ENCODE measurements around the gene PPP1R12C.

The PPP1R12C gene

DNA sequence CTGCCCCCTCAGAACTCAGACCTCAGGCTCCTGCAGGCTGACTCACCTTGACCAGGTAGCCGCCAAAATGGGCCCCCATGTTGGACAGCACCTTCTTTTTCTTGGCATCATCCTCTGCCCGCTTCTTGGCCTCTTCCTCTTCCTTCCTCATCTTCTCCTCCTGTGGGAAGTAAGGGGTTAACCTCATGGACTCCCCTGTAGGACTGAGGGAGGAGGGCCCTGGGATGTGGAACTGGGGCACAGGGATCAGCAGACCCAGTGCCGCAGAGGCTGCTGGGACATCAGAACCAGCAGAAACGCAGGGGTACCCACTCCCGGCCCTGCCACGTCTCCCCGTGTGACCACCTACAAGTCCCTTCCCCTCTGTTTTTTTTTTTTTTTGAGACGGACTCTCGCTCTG is 20.5 kb upstream of the PPP1R12C start:
- H3K27me3 ChIP-seq (ENCODE audit: control insufficient read depth, insufficient read depth, low read length): no peaks in the 10 kb centered on the region
- H3K9ac ChIP-seq (ENCODE audit: low read length): no peak overlapping the region

DNA sequence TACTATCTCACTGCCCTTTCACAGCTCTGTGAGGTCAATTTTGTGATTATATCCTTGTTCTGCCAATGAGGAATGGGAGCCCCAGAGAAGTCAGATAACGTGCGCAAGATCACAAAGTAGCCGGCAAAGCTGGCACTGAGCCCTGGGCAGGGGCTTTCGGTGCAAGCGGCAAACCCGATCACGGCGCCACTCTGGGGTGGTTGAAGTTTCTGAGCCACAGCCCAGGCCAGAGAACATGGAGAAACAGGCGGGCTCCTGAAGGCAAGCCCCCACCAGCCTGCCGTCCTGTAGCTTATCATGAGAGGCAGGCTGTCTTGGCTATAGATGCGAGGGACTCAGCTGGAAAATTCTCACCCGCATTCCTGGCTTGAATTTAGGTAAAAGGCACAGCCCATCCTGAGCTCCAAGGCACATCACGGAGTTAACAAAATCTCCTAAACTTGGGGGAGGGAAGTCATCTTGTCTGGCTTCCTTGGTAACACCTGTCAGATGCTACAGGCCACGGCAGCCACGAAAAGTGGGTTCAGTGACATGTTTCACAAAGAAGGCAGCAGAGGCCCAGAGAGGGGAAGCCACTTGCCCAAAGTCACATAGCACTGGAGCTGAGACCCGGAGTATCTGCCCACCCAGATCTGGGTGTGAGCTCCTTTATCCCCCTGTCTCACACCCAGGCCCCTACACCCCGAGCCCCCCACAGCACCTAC is 19.1 kb upstream of the PPP1R12C start:
- H3K27me3 ChIP-seq (ENCODE audit: control insufficient read depth, insufficient read depth, low read length): no peaks in the 10 kb centered on the region
- H3K36me3 ChIP-seq (ENCODE audit: control insufficient read depth, low read depth, low read length): no peaks in the 10 kb centered on the region
- no peak overlapping the region for H3K4me3 ChIP-seq (ENCODE audit: low read length)
- H3K9ac ChIP-seq (ENCODE audit: low read length): no peak overlapping the region
- no peaks in the 10 kb centered on the region for H3K9me3 ChIP-seq (ENCODE audit: control insufficient read depth, low read depth, low read length)
- H3K27ac ChIP-seq (ENCODE audit: low read length): no peak overlapping the region
- peaks cover 4% of the 10 kb centered on the region for H3K4me1 ChIP-seq (ENCODE audit: control insufficient read depth, low read depth, low read length)

More for the DNA sequence above, 20.5 kb upstream of the PPP1R12C start:
- no peak overlapping the region for H3K27ac ChIP-seq (ENCODE audit: low read length)
- H3K36me3 ChIP-seq (ENCODE audit: control insufficient read depth, low read depth, low read length): no peaks in the 10 kb centered on the region
- no peaks in the 10 kb centered on the region for H3K9me3 ChIP-seq (ENCODE audit: control insufficient read depth, low read depth, low read length)
- no peak overlapping the region for H3K4me3 ChIP-seq (ENCODE audit: low read length)
- peaks cover 4% of the 10 kb centered on the region for H3K4me1 ChIP-seq (ENCODE audit: control insufficient read depth, low read depth, low read length)

GRCh38 chr19:55134736-55135135 is 17.3 kb upstream of the PPP1R12C start:
- H3K4me3 ChIP-seq (ENCODE audit: low read length): no peak overlapping the region
- no peaks in the 10 kb centered on the region for H3K9me3 ChIP-seq (ENCODE audit: control insufficient read depth, low read depth, low read length)
- no peak overlapping the region for H3K9ac ChIP-seq (ENCODE audit: low read length)
- H3K27ac ChIP-seq (ENCODE audit: low read length): no peak overlapping the region
- no peaks in the 10 kb centered on the region for H3K27me3 ChIP-seq (ENCODE audit: control insufficient read depth, insufficient read depth, low read length)
- H3K36me3 ChIP-seq (ENCODE audit: control insufficient read depth, low read depth, low read length): no peaks in the 10 kb centered on the region
- no peaks in the 10 kb centered on the region for H3K4me1 ChIP-seq (ENCODE audit: control insufficient read depth, low read depth, low read length)

GRCh38 chr19:55133639-55134444 is 16.4 kb upstream of the PPP1R12C start:
- Histone ChIP-seq H3K27me3 (ENCODE audit: control insufficient read depth, insufficient read depth, low read length) (no peaks in the 10 kb centered on the region), H3K27ac (ENCODE audit: low read length) (no peak overlapping the region), H3K36me3 (ENCODE audit: control insufficient read depth, low read depth, low read length) (no peaks in the 10 kb centered on the region), H3K9me3 (ENCODE audit: control insufficient read depth, low read depth, low read length) (no peaks in the 10 kb centered on the region), H3K4me1 (ENCODE audit: control insufficient read depth, low read depth, low read length) (peaks cover 4% of the 10 kb centered on the region), H3K4me3 (ENCODE audit: low read length) (no peak overlapping the region), H3K9ac (ENCODE audit: low read length) (no peak overlapping the region)

DNA sequence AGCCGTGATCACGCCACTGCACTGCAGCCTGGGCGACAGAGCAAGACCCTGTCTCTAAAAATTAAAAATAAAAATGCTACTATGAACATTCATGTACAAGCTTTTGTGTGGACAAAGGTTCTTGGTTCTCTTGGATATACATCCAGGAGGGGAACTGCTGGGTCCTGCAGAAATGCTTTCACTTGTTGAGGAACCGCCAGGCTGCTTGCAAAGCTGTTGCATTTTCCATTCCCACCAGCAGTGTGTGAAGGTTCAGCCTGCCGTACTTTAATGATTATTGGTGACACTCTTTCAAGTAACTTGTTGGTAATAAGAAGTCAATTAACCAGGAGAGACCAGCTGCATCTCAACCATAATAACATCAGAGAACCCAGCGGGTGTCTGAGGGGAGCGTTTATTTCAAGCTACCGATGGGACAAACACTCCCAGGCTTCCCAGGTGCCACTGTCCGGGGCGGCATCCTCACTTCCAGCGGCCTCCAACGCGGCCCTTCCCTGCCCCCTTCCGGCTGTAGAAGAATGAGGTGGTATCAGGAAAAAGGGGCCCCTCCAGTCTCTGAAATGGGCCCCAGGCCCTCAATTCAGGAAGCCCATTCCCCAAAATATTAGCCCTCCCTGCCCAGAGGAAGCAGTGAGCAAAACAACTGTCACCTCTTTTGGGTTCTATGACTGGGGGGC is 15.2 kb upstream of the PPP1R12C start:
- Histone ChIP-seq H3K9ac (ENCODE audit: low read length) (no peak overlapping the region), H3K27me3 (ENCODE audit: control insufficient read depth, insufficient read depth, low read length) (no peaks in the 10 kb centered on the region), H3K27ac (ENCODE audit: low read length) (no peak overlapping the region), H3K9me3 (ENCODE audit: control insufficient read depth, low read depth, low read length) (no peaks in the 10 kb centered on the region), H3K4me1 (ENCODE audit: control insufficient read depth, low read depth, low read length) (peaks cover 4% of the 10 kb centered on the region), H3K36me3 (ENCODE audit: control insufficient read depth, low read depth, low read length) (no peaks in the 10 kb centered on the region), H3K4me3 (ENCODE audit: low read length) (no peak overlapping the region)

DNA sequence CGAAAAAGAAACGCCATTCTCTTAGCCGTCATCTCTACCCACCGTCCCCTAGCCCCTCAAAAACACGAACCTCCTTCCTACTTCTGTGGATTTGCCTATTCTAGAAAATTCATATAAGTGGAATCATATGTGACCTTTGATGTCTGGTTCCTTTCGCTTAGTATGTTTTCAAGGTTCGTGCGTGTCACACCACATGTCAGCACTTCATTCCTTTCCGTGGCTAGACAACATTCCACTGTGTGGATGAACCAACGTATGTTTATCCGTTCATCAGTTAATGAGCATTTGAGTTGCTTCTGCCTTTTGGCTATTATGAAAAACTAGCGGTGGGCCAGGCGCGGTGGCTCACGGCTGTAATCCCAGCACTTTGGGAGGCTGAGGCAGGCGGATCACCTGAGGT is 14.0 kb upstream of the PPP1R12C start:
- H3K9ac ChIP-seq (ENCODE audit: low read length): no peak overlapping the region
- H3K9me3 ChIP-seq (ENCODE audit: control insufficient read depth, low read depth, low read length): no peaks in the 10 kb centered on the region
- H3K4me3 ChIP-seq (ENCODE audit: low read length): no peak overlapping the region
- H3K4me1 ChIP-seq (ENCODE audit: control insufficient read depth, low read depth, low read length): peaks cover 4% of the 10 kb centered on the region
- no peaks in the 10 kb centered on the region for H3K36me3 ChIP-seq (ENCODE audit: control insufficient read depth, low read depth, low read length)
- H3K27me3 ChIP-seq (ENCODE audit: control insufficient read depth, insufficient read depth, low read length): no peaks in the 10 kb centered on the region
- no peak overlapping the region for H3K27ac ChIP-seq (ENCODE audit: low read length)

DNA sequence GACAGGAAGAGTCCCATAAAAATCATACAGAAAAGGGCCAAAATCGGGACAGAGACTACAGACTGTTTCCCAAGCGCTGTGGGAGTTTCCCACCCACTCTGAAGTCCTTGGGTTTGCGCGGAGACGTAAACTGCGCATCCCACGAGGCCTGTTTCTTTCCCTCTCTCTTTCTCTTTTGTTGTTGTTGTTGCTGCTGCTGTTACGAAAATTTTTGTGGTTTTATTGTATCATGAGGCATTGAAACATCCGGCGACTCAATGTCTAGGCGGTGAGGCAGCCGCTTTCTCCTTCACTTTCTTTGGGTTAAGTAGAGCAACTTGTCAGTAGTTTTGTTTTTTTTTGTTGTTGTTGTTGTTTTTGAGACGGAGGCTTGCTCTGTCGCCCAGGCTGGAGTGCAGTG is 1.6 kb upstream of the PPP1R12C start:
- H3K4me1 ChIP-seq (ENCODE audit: control insufficient read depth, low read depth, low read length): peaks cover 6% of the 10 kb centered on the region
- H3K4me3 ChIP-seq (ENCODE audit: low read length): no peak overlapping the region
- no peak overlapping the region for H3K27ac ChIP-seq (ENCODE audit: low read length)
- H3K9me3 ChIP-seq (ENCODE audit: control insufficient read depth, low read depth, low read length): no peaks in the 10 kb centered on the region
- H3K27me3 ChIP-seq (ENCODE audit: control insufficient read depth, insufficient read depth, low read length): no peaks in the 10 kb centered on the region
- no peaks in the 10 kb centered on the region for H3K36me3 ChIP-seq (ENCODE audit: control insufficient read depth, low read depth, low read length)
- H3K9ac ChIP-seq (ENCODE audit: low read length): no peak overlapping the region

DNA sequence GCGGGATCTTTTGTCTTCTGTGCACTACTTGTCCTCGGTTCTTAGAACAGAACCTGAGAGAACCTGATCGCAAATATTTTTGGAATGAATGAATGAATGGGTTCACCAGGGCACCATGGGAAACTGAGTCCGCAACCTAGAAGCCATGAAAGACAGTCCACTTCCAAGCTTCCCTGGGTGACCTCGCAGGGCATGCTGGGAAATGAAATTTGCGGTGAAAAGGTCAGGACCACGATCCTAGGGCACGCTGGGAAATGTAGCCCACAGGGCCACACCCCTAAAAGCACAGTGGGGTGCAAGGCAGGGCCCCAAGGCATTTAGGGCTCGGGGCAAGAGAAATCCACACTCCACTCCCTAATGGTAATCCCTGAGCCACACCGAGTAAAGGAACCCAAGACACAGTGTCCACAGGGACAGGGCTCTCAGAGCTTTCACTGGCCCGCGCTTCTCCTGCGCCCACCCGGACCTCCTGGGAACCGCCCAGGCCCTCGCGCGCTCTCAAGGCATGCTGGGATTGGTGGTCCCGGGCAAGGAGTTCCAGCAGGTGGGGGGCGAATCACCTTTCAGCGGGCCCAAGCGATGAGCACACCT is 1.1 kb upstream of the PPP1R12C start:
- Histone ChIP-seq H3K9me3 (ENCODE audit: control insufficient read depth, low read depth, low read length) (no peaks in the 10 kb centered on the region), H3K4me3 (ENCODE audit: low read length) (no peak overlapping the region), H3K27me3 (ENCODE audit: control insufficient read depth, insufficient read depth, low read length) (no peaks in the 10 kb centered on the region), H3K4me1 (ENCODE audit: control insufficient read depth, low read depth, low read length) (peaks cover 6% of the 10 kb centered on the region), H3K36me3 (ENCODE audit: control insufficient read depth, low read depth, low read length) (no peaks in the 10 kb centered on the region), H3K9ac (ENCODE audit: low read length) (no peak overlapping the region), H3K27ac (ENCODE audit: low read length) (no peak overlapping the region)

DNA sequence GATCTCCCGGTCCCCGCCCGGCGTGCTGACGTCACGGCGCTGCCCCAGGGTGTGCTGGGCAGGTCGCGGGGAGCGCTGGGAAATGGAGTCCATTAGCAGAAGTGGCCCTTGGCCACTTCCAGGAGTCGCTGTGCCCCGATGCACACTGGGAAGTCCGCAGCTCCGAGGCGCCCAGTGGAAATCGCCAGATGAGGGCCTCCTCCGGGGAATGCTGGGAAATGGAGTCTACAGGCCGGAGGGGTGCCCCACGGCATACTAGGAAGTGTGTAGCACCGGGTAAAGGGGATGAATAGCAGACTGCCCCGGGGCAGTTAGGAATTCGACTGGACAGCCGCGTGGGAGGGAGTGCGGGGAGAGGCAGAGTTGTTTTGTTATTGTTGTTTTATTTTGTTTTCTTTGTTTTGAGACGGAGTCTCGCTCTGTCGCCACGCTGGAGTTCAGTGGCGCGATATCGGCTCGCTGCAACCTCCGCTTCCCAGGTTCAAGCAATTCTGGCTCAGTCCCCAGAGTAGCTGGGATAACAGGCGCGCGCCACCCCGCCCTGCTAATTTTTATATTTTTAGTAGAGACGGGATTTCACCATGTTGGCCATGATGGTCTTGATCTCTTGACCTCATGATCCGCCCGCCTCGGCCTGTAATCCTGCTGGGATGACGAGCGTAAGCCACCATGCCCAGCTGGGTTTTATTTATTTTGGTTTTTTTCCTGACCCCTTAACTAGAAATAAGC is 390 bp upstream of the PPP1R12C start:
- Histone ChIP-seq H3K4me3 (ENCODE audit: low read length) (peak overlapping the region; percentile 59), H3K36me3 (ENCODE audit: control insufficient read depth, low read depth, low read length) (no peaks in the 10 kb centered on the region), H3K27me3 (ENCODE audit: control insufficient read depth, insufficient read depth, low read length) (no peaks in the 10 kb centered on the region), H3K9me3 (ENCODE audit: control insufficient read depth, low read depth, low read length) (no peaks in the 10 kb centered on the region), H3K4me1 (ENCODE audit: control insufficient read depth, low read depth, low read length) (peaks cover 12% of the 10 kb centered on the region), H3K27ac (ENCODE audit: low read length) (no peak overlapping the region), H3K9ac (ENCODE audit: low read length) (no peak overlapping the region)

DNA sequence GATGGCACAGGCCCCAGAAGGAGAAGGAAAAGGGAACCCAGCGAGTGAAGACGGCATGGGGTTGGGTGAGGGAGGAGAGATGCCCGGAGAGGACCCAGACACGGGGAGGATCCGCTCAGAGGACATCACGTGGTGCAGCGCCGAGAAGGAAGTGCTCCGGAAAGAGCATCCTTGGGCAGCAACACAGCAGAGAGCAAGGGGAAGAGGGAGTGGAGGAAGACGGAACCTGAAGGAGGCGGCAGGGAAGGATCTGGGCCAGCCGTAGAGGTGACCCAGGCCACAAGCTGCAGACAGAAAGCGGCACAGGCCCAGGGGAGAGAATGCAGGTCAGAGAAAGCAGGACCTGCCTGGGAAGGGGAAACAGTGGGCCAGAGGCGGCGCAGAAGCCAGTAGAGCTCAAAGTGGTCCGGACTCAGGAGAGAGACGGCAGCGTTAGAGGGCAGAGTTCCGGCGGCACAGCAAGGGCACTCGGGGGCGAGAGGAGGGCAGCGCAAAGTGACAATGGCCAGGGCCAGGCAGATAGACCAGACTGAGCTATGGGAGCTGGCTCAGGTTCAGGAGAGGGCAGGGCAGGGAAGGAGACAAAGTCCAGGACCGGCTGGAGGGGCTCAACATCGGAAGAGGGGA is 1.1 kb downstream of the PPP1R12C start:
- H3K27ac ChIP-seq (ENCODE audit: low read length): no peak overlapping the region
- peak overlapping the region; percentile 90 for H3K4me3 ChIP-seq (ENCODE audit: low read length)
- H3K9ac ChIP-seq (ENCODE audit: low read length): peak overlapping the region; percentile 73
- no peaks in the 10 kb centered on the region for H3K27me3 ChIP-seq (ENCODE audit: control insufficient read depth, insufficient read depth, low read length)
- peaks cover 14% of the 10 kb centered on the region for H3K4me1 ChIP-seq (ENCODE audit: control insufficient read depth, low read depth, low read length)
- H3K36me3 ChIP-seq (ENCODE audit: control insufficient read depth, low read depth, low read length): no peaks in the 10 kb centered on the region
- no peaks in the 10 kb centered on the region for H3K9me3 ChIP-seq (ENCODE audit: control insufficient read depth, low read depth, low read length)

Measured in iPS-18a (cell line).